Sigmoid colon (tissue), 7 donors: ENCODE measurements around the gene CUL4B. TPM values are rescaled to one million over a fixed set of nuclear protein-coding genes. Genes with fewer than 3 reads are reported as not detected.
A peak's percentile ranks its signal among the peaks of the same experiment; 100 is the strongest.

Source experiments
- DNase-seq: peaks from one replicate; pipeline ENCODE4 v3.0.0-alpha.2; 2019
- H3K27ac ChIP-seq, 4 donors: fragments of 200-600 bp; sonication (generic); one replicate each; pipeline ENCODE4 v1.5.1; 2016 to 2019; ENCODE audit warnings: mild to moderate bottlenecking in 1 of 4
- H3K27me3 ChIP-seq, 3 donors: fragments of 200-600 bp; sonication (generic); one replicate each; pipeline ENCODE4 v1.5.1; 2019; ENCODE audit warnings: mild to moderate bottlenecking in 1 of 3
- H3K36me3 ChIP-seq, 4 donors: fragments of 200-600 bp; sonication (generic); one replicate each; pipeline ENCODE4 v1.5.1; 2016 to 2019
- H3K4me1 ChIP-seq, 4 donors: fragments of 200-600 bp; sonication (generic); one replicate each; pipeline ENCODE4 v1.5.1; 2017 to 2019
- H3K4me3 ChIP-seq, 4 donors: fragments of 200-600 bp; sonication (generic); one replicate each; pipeline ENCODE4 v1.5.1; 2017 to 2019; ENCODE audit warnings: mild to moderate bottlenecking in 2 of 4, moderate library complexity in 1 of 4
- H3K9me3 ChIP-seq, 4 donors: fragments of 200-600 bp in 3 of 4; sonication (generic) in 3 of 4; one replicate each; pipeline versions ENCODE4 v1.5.1 to v1.6.1; 2013 to 2019
- EP300 ChIP-seq, 4 donors: sonication (generic); formaldehyde crosslinking; IDR thresholded peaks; one replicate each; pipeline ENCODE4 v1.6.1; 2017; ENCODE audit warnings: antibody characterized with exemption in 4 of 4
- POLR2A ChIP-seq, 2 donors: fragments of 450-650 bp; IDR thresholded peaks; one replicate each; pipeline ENCODE4 v1.6.1; 2016; ENCODE audit warnings: antibody characterized with exemption in 2 of 2, mild to moderate bottlenecking in 2 of 2, moderate library complexity in 2 of 2
- POLR2AphosphoS5 ChIP-seq, 4 donors: sonication (generic); formaldehyde crosslinking; IDR thresholded peaks; one replicate each; pipeline ENCODE4 v1.6.1; 2017; ENCODE audit warnings: antibody characterized with exemption in 4 of 4
- WGBS, 2 donors: extraction: QIAGEN DNeasy Blood & Tissue Kit; methylation state at CpG; one replicate each; pipeline ENCODE4 v1.1.7; 2013; 5-methylcytosine and 5-hydroxymethylcytosine counted together
- intact Hi-C: fragments of 100-400 bp; cut with DNase I; formaldehyde crosslinking; loops from one replicate; pipeline ENCODE4 v1.15.1; 2023
- polyA plus RNA-seq, 3 donors: library from polyadenylated mRNA; stranded (reverse); fragments of 200-250 nt; gene quantifications; one replicate each; pipeline ENCODE4 v1.2.3, GENCODE V29; 2013
- total RNA-seq, 4 donors: library from RNA; depleted of rRNA; stranded (reverse); fragments of >200 nt; gene quantifications; one replicate each; pipeline ENCODE4 v1.1.0, GENCODE V29; 2016
- TF ChIP-seq, protein P1 (sequence below), 4 experiments: fragments of 450-650 bp in 3 of 4; fragments of 200-600 bp in 1 of 4; IDR thresholded peaks; one replicate each; pipeline ENCODE4 v1.5.1; 2016 to 2019; ENCODE audit warnings: antibody characterized with exemption in 4 of 4, mild to moderate bottlenecking in 3 of 4, moderate library complexity in 2 of 4
- donor health status: healthy with polysubstance abuse.
- donor health status: Bipolar disorder and iron deficiency.
- donor health status: healthy.

The CUL4B gene
- total and polyA plus RNA-seq, 7 donors, result 13.8 to 62.0 (median 46.2) TPM

DNA sequence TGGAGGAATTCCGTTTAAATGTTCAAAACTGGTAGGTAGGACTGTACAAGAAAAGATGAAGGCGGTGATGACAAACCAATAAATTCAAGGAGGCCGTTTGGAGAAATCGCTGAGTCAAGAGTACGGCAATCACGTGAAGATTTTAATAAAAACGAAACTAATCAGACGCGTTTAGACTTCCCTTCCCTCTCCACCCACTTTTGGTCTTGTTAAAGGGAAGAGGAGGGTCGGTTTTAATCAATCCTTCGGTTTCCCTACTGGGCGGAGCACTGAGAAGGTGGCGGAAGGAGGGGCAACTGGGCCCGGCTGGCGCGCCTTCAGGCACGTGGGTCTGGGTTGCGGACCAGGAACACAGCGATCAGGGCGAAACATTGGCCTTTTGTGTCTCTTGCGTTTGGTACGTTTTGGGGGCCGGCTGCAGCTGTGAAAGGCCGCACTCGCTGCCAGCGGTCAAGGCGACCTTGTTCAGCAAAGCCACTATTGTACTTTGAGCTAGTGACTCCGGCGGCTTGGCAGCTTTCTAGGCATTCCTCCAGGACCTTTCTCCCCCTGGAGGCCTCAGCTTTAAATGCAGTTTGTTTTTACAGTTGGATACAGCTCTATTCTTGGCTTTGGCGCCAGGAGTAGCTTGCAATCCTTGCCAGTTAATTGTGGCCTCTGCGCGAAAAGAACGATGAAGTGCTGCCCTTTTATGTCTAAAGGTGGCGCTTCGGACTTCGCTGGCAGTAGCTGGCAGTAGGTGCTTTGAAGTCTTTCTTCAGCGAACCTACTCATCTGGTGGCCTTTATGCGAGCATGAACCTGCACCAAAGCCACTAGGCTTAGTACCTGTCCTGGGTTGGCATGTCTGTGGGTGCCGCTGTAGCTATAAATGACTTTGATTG is 74.9 kb downstream of the CUL4B start:
- WGBS, 2 donors, result 1% methylated on average over 39 of the region's 39 CpGs
- peak overlapping the region; percentile 78 to 89 (median 87) for H3K27ac ChIP-seq

DNA sequence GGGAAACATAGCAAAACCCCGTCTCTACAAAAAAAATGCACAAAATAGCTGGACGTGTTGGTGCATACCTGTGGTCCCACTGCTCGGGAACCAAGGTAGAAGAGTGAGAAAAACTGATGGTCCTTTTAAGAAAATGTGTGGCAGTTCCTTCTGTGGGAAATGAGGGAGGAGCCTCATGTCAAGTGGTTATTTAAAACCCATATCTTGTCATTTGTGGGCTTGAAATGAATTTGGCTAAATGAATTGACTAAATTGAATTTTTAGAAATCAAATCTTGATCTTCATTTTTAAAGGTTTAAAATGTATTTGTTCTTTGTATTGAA is 75.5 kb downstream of the CUL4B start:
- Histone ChIP-seq H3K4me1 (no peaks in the 10 kb centered on the region), H3K27me3 (no peaks in the 10 kb centered on the region), H3K36me3 (no peaks in the 10 kb centered on the region), H3K27ac (peak overlapping the region; percentile 78 to 89 (median 87)), H3K9me3 (no peaks in the 10 kb centered on the region), H3K4me3 (peak overlapping the region; percentile 33 to 54 (median 50))
- no peak for TF ChIP-seq POLR2A (IDR thresholded peaks at IDR 0.05)
- TF ChIP-seq POLR2AphosphoS5 (IDR thresholded peaks at IDR 0.05), result no peak
- TF ChIP-seq EP300 (IDR thresholded peaks at IDR 0.05), result no peak
- TF ChIP-seq, protein P1, sequence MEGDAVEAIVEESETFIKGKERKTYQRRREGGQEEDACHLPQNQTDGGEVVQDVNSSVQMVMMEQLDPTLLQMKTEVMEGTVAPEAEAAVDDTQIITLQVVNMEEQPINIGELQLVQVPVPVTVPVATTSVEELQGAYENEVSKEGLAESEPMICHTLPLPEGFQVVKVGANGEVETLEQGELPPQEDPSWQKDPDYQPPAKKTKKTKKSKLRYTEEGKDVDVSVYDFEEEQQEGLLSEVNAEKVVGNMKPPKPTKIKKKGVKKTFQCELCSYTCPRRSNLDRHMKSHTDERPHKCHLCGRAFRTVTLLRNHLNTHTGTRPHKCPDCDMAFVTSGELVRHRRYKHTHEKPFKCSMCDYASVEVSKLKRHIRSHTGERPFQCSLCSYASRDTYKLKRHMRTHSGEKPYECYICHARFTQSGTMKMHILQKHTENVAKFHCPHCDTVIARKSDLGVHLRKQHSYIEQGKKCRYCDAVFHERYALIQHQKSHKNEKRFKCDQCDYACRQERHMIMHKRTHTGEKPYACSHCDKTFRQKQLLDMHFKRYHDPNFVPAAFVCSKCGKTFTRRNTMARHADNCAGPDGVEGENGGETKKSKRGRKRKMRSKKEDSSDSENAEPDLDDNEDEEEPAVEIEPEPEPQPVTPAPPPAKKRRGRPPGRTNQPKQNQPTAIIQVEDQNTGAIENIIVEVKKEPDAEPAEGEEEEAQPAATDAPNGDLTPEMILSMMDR (IDR thresholded peaks at IDR 0.05), result no peak
- WGBS, 2 donors, result 82 to 88% methylated on average over 3 of the region's 3 CpGs
- DNase-seq, result no peak
- intact Hi-C loops, result no loop called here

More for the DNA sequence above, 74.9 kb downstream of the CUL4B start:
- DNase-seq, result peak; percentile 85
- intact Hi-C loops, result no loop called here
- Histone ChIP-seq H3K36me3 (no peaks in the 10 kb centered on the region), H3K4me3 (peak overlapping the region; percentile 33 to 54 (median 50)), H3K4me1 (no peaks in the 10 kb centered on the region), H3K9me3 (no peaks in the 10 kb centered on the region), H3K27me3 (no peaks in the 10 kb centered on the region)
- TF ChIP-seq POLR2AphosphoS5 (IDR thresholded peaks at IDR 0.05) (peak in 3 of 4 donors; percentile 23 to 53 (median 38)), EP300 (IDR thresholded peaks at IDR 0.05) (no peak), POLR2A (IDR thresholded peaks at IDR 0.05) (no peak)
- TF ChIP-seq, protein P1 (IDR thresholded peaks at IDR 0.05), result peak; percentile 22 to 60 (median 56)

DNA sequence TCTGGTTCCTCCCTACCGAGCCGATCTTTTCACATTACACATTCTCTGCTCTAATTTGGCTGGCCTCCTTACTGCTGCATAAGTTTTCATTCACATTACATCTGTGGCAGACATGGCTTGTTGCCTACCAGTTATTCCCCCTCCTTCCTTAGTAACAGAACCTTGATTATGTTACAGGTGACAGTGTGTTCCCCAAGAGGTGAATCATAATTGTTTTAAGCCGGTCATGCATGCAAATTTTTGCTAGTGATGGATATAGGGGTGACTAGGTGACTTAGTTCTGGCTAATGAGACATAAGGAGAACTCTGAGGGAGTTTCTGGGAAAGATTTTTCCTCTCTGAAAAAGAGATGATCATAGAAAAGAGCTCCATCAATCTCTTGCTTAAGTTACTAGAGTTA is 83.3 kb downstream of the CUL4B start:
- intact Hi-C loops, result loop anchor here (5.0 to 10.0 kb wide), 2 partner anchors 95 to 163 kb away; partner anchors contain the start of gene TMEM255A

DNA sequence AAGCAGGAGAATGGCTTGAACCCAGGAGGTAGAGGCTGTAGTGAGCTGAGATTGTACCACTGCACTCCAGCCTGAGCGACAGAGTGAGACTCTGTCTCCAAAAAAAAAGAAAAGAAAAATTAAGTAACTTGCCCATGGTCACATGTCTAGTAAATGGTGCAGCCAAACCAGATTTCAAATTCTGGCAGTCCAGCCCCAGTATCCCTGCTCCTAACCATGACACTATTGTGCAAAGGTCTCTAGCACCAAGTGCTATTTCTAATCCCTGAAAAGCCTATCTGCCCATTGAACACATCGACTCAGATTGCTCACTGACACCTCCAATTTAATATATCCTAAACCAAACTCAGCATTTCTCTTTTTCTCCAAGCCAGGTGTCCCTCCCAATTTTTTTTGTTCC is 84.0 kb downstream of the CUL4B start:
- Histone ChIP-seq H3K9me3 (no peaks in the 10 kb centered on the region), H3K4me3 (no peak overlapping the region), H3K27me3 (no peaks in the 10 kb centered on the region), H3K4me1 (no peaks in the 10 kb centered on the region), H3K27ac (no peak overlapping the region), H3K36me3 (no peaks in the 10 kb centered on the region)
- intact Hi-C loops, result loop anchor here (5.0 to 10.0 kb wide), 2 partner anchors 94 to 162 kb away; partner anchors contain the start of gene TMEM255A
- TF ChIP-seq, protein P1 (IDR thresholded peaks at IDR 0.05), result no peak
- DNase-seq, result no peak
- WGBS, 2 donors, result 89 to 91% methylated on average over 2 of the region's 2 CpGs

More for the DNA sequence above, 83.3 kb downstream of the CUL4B start:
- TF ChIP-seq EP300 (IDR thresholded peaks at IDR 0.05), result no peak
- TF ChIP-seq POLR2AphosphoS5 (IDR thresholded peaks at IDR 0.05), result no peak
- TF ChIP-seq, protein P1 (IDR thresholded peaks at IDR 0.05), result no peak
- no peak for TF ChIP-seq POLR2A (IDR thresholded peaks at IDR 0.05)
- H3K36me3 ChIP-seq, result no peaks in the 10 kb centered on the region
- no peaks in the 10 kb centered on the region for H3K9me3 ChIP-seq
- no peak overlapping the region for H3K27ac ChIP-seq
- no peak overlapping the region for H3K4me3 ChIP-seq
- no peak for DNase-seq
- H3K27me3 ChIP-seq, result no peaks in the 10 kb centered on the region
- no peaks in the 10 kb centered on the region for H3K4me1 ChIP-seq
- 91 to 93% methylated on average over 3 of the region's 3 CpGs for WGBS, 2 donors
